SU-DHL-6 (cell line): ENCODE measurements around the gene SLC26A6.

Source experiments
- CTCF ChIP-seq: fragments of 200-600 bp; sonication (generic); IDR thresholded peaks from one replicate; pipeline ENCODE4 v1.5.1; 2017; ENCODE audit warnings: antibody characterized with exemption, mild to moderate bottlenecking, low read length, moderate library complexity; ENCODE audit not compliant: insufficient read depth, poor library complexity, severe bottlenecking
- EZH2phosphoT487 ChIP-seq: fragments of 200-600 bp; sonication (generic), shearing (Covaris generic); conservative IDR thresholded peaks from 2 replicates; pipeline ENCODE4 v1.6.1; 2018; ENCODE audit warnings: mild to moderate bottlenecking, antibody characterized with exemption, low read length, moderate library complexity, mixed read lengths

GRCh38 chr3:48631516-48632448 is 3.5 kb downstream of the SLC26A6 start:
- TF ChIP-seq CTCF (no peak), EZH2phosphoT487 (no peak)
